HG03432 (cell line): ENCODE results near the gene SLC35F3.

Source experiments
- ATAC-seq: cut with Tn5 transposase; IDR thresholded peaks from one replicate; pipeline ENCODE4 v1.9.1; 2021; ENCODE audit warnings: mild to moderate bottlenecking, moderate library complexity; ENCODE audit not compliant: unreplicated experiment

SLC35F3 gene

DNA sequence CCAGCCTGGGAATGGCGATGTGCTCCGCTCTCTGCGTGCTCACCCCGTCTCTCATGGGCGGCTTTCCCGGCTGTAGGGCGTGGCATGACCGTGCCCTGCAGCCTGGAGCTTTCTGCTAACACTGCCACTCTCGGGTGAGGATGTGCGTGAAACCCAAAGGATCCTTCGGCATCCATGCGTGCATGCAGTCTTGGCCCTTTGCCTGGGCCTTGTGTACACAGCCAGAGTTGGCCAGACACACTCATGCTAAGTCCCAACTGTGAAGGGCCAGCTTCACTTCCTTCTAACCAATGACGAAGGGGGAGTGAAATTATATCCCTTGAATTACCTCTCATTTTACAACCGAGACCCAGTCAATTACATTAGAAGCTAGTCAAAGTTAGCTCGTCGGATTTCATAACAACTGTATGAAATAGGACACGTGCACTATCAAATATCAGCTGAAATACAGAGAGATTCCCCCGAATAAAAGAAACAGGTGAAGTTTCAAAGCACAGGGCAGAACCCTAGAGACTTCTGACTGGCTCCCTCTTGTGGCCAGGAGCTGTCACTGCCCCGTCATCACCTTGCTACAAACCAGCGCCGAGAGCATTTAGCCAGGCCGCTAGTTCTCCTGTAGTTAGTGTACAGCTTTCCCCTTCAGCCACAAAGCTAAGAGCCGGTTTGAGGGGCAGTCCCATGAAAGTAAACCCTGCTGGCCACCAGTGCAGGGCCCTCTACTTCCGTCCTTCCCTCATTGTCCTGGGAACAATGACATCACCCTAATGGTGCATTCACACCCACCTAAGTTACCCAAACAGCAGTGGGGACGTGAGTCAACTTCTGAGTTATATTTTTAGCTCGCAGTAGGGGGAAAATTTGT lies 405.4 kb downstream of the SLC35F3 start:
- peak; percentile 90 for ATAC-seq

GRCh38 chr1:234310460-234310817 lies 406.0 kb downstream of the SLC35F3 start:
- ATAC-seq = no peak

DNA sequence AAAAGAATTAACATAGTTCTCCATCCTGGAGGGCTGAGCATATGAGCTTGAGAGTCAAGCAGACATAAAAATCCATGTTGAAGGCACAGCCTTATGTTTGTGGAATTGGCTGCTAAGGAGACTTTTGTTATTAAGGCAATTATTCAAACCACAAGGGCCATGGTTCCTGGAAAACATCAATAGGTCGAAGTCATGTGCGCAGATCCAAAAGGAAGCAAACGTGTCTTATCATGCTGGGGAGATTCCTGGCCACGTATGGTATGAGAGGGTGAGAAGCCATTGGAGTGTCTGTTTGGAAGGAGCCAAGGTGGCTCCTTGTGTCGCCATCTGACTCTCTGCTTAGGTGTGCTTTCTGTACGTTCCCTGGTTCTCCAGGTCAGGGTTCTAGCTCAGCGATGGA lies 406.9 kb downstream of the SLC35F3 start:
- no peak for ATAC-seq

- ATAC-seq = no peak
These were observed 408.7 kb downstream of the SLC35F3 start for GRCh38 chr1:234313171-234313570.

GRCh38 chr1:234315091-234315541 lies 410.6 kb downstream of the SLC35F3 start:
- ATAC-seq = no peak

GRCh38 chr1:234315588-234315987 lies 411.1 kb downstream of the SLC35F3 start:
- no peak for ATAC-seq

GRCh38 chr1:234316486-234316885 lies 412.0 kb downstream of the SLC35F3 start:
- no peak for ATAC-seq

DNA sequence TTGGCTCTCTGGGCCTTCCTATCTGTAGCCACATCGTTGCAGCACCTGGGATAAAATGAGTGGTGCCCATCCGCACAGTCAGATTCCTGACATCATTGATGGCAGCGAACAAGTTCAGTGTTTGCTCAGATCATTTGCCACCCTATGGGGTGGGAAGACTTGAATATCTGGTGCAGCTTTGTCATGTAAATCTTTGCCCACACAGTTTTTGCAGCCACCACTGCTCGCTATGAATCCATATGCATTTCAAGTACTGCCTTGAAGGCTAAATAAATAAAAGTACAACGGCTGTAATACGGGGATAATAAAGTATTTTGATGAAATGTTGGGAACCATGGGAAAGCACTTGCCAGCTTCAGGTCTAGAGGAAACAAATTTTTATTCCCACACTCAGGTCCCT lies 412.5 kb downstream of the SLC35F3 start:
- no peak for ATAC-seq

- no peak for ATAC-seq
These were observed 415.6 kb downstream of the SLC35F3 start for GRCh38 chr1:234320069-234320468.

DNA sequence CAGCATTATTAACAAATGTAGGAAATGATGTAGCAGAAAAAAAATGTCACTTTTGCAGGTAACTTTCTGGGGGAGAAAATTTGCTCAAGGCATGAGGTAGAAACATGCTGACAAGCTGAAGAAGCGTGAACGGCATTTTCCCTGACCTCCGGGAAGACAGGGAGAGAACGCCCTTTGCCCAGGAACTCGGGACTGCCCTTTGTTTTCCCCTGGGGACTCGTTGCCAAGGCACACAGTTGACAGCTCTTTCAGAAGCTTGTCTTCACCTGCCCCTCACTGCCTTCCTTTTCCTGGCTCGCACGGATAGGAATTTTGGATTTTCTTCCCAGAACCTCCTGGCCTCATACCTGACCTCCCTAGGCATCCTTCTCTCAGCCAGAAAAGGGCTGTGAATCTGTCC lies 416.1 kb downstream of the SLC35F3 start:
- no peak for ATAC-seq

DNA sequence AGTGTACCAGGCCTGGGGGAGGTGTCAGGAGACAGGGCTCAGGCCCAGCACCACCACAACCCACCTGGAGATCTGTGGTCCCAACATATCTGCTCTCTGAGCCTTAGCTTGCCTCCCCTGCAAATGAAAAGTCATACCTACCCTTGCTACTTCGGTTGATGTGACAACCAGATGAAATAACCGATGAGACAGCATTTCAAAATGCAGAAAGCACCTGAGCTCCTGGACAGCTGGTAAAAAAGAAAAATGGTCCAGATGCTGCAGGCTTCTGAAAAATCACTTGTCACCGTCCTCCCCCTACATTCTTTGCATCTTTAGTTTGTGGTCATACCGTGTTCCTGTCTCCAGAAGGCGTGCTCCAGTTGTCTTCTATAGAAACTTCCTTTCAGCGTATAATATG lies 416.8 kb downstream of the SLC35F3 start:
- no peak for ATAC-seq

- no peak for ATAC-seq
These were observed 417.6 kb downstream of the SLC35F3 start for GRCh38 chr1:234322097-234322496.

- ATAC-seq = peak; percentile 49
These were observed 418.5 kb downstream of the SLC35F3 start for GRCh38 chr1:234322979-234323378.

DNA sequence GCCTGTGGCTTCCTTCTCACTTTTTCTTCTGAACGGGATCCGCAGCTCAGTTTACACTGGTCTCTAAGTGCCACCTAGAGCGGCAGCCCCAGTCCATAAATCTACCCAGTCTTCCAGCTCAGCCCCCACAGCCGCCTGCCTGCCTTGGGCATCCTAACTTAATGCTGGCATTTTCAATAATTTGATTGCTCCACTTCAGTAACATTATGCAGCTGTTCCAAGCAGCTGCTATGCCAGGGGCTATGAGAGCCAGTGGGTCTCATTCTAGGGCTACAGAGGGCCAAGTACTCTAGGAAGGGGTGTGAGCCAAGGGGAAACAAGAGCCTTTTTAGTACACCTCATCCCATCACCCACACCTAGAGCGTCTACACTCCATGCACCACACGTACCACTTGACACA lies 420.3 kb downstream of the SLC35F3 start:
- ATAC-seq = no peak

DNA sequence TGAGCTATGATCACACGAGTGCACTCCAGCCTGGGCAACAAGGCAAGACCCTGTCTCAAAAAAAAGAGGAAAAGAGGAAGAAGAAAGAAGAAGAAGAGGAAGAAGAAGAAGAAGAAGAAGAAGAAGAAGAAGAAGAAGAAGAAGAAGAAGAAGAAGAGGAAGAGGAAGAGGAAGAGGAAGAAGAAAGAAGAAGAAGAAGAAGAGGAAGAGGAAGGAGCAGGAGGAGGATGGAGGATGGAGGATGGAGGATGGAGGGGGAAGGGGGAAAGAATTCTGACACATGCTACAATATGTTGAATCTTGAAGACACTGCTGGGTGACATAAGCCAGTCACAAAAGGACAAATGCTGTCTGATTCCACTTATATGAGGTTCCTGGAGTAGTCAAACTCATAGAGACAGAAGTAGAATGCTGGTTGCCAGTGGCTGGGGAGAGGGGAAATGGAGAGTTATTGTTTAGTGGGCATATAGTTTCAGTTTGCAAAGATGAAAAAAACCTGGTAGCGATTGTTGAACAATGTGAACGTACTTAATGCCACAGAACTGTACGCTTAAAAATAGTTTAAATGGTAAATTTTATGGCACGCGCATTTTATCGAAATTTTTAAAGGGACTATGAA lies 421.5 kb downstream of the SLC35F3 start:
- ATAC-seq = peak; percentile 22

- peak; percentile 83 for ATAC-seq
These were observed 422.3 kb downstream of the SLC35F3 start for GRCh38 chr1:234326497-234327366.

DNA sequence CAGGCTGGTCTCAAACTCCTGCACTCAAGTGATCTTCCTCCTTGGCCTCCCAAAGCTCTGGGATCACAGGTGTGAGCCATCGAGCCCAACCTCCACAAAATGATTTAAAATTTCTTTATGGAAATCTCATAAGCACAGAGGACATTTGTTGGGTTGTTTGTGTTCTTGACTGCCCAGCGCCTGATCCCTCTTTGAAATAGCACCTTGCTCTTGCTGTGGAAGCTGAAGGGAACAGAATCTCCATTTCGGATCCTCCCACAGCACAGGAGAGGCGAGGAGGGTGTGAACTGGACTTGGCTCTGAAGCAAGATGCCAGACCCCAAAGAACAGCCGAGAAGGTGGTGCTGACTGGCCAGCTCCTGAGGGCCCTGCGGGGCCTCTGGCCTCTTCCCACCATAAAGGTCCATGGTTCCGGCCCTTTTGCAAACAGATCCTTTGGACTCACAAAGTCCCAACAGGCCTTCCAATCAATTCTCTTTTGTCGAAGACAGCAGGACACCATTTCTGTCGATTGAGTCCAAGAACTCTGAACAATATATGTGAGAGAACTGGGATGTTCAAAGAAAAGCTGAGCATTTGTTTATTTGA lies 423.2 kb downstream of the SLC35F3 start:
- ATAC-seq = no peak

- ATAC-seq = no peak
These were observed 426.4 kb downstream of the SLC35F3 start for GRCh38 chr1:234330843-234331215.

DNA sequence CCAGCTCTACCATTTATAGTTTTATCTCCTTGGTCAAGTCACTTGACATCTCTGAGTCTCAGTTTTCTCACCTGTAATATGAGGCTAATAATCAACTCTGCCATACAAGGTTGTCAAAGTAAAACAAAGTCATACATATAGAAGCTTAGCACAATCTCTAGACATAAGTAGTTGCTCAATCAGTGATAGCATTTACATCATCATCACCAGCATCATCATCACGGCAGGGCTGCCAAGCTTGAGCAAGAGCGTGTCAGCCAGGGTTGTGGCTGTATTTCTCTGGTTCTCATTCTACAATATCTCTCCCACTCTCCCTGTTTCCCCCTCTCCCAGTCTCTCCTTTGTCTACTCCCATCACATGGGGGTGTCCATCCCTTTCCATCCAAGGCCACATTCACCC lies 427.0 kb downstream of the SLC35F3 start:
- no peak for ATAC-seq

GRCh38 chr1:234336359-234336758 lies 431.9 kb downstream of the SLC35F3 start:
- ATAC-seq = no peak

GRCh38 chr1:234337233-234337632 lies 432.8 kb downstream of the SLC35F3 start:
- no peak for ATAC-seq
